K562 treated with DMSO at 1 percent for 4 hours (cell line): Measurements from ENCODE around the gene PRAMEF14. TPM values are rescaled to one million over a fixed set of nuclear protein-coding genes. Genes with fewer than 3 reads are reported as not detected.

Experiments
- total RNA-seq: library from RNA; unstranded; fragments of 300-600 nt; gene quantifications from 2 replicates; pipeline ENCODE4 v1.2.3, GENCODE V29; 2022; ENCODE audit not compliant: insufficient read depth

Gene PRAMEF14, protein sequence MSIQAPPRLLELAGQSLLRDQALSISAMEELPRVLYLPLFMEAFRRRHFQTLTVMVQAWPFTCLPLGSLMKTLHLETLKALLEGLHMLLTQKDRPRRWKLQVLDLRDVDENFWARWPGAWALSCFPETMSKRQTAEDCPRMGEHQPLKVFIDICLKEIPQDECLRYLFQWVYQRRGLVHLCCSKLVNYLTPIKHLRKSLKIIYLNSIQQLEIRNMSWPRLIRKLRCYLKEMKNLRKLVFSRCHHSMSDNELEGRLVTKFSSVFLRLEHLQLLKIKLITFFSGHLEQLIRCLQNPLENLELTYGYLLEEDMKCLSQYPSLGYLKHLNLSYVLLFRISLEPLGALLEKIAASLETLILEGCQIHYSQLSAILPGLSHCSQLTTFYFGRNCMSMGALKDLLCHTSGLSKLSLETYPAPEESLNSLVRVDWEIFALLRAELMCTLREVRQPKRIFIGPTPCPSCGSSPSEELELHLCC
- not detected in 2 replicates for total RNA-seq

DNA sequence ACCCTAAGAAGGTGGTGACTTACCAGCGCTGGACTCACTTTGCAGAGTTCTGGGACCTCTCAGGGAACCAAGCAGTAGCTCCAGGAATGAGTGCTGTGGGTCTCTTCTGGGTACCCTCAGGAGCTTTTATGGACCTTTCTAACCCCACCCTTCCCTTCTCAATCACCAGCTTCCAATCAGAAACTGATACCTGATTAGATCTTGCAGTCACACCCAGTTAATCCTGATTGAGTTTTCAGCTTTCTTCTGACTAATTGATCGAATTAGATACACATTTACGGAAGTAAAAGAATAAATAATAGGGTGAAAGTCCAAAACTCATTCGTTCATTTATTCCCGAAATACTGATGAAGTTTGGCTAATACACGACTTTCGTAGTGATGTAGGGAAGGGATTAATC is at the start of gene PRAMEF14:
TSS of gene PRAMEF14 (minus strand) at position 101 of the 400 bp plus-strand sequence. CDS start 1,820 bp downstream, outside the sequence.

GRCh38 chr1:13389332-13389731 is 42.4 kb upstream of the PRAMEF14 start, which contains the start of gene PRAMEF17:
TSS of gene PRAMEF17 (plus strand) at chr1:13389632. CDS start at chr1:13389658, 26 bp downstream.

DNA sequence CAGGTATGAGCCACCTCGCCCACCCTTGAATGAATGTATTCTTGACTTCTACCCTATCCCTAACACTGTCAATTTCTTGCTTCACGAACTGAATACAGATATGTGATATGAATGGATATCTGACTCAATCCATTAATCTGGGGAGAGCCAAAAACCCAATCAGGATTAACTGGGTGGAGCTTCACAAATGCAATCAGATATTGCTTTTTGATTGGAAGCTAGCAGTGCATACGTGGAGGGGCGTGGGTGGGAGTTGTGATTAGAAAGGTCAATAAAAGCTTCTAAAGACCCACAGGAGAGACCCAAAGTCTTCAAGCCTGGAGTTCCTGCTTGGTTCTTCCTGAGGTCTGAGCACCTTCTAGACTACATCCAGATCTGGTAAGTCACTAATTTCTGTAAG is 31.7 kb downstream of the PRAMEF14 start, which contains the start of gene PRAMEF15:
TSS of gene PRAMEF15 (plus strand) at position 301 of the 400 bp plus-strand sequence. CDS start 2,827 bp downstream, outside the sequence.

DNA sequence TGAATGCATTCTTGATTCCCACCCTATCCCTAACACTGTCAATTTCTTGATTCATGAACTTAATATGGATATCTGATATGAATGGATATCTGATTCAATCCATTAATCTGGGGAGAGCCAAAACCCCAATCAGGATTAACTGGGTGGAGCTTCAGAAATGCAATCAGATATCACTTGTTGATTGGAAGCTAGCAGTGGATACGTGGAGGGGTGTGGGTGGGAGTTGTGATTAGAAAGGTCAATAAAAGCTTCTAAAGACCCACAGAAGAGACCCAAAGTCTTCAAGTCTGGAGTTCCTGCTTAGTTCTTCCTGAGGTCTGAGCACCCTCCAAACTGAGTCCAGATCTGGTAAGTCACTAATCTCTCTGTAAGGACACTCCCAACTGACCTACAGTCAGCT is 43.7 kb downstream of the PRAMEF14 start, which contains the start of gene PRAMEF33:
TSS of gene PRAMEF33 (plus strand) at position 301 of the 400 bp plus-strand sequence. CDS start 2,416 bp downstream, outside the sequence.

Other genes with a start within 250 kb of the PRAMEF14 start
- not detected in 2 replicates for gene HNRNPCL2, start 230.3 kb downstream of the PRAMEF14 start, total RNA-seq
- not detected in 2 replicates for gene PRAMEF26, start 191.1 kb downstream of the PRAMEF14 start, total RNA-seq
- gene HNRNPCL4, start 181.5 kb downstream of the PRAMEF14 start, total RNA-seq, result not detected in 2 replicates
- not detected in 2 replicates for gene PRAMEF9, start 175.3 kb downstream of the PRAMEF14 start, total RNA-seq
- not detected in 2 replicates for gene PRAMEF13, start 145.7 kb downstream of the PRAMEF14 start, total RNA-seq
- not detected in 2 replicates for gene PRAMEF18, start 121.0 kb downstream of the PRAMEF14 start, total RNA-seq
- not detected in 2 replicates for gene PRAMEF5, start 92.9 kb downstream of the PRAMEF14 start, total RNA-seq
- gene PRAMEF8, start 62.0 kb downstream of the PRAMEF14 start, total RNA-seq, result not detected in 2 replicates
- not detected in 2 replicates for gene PRAMEF33, start 43.6 kb downstream of the PRAMEF14 start, total RNA-seq
- gene PRAMEF15, start 31.6 kb downstream of the PRAMEF14 start, total RNA-seq, result not detected in 2 replicates
- not detected in 2 replicates for gene PRAMEF19, start 24.8 kb upstream of the PRAMEF14 start, total RNA-seq
- gene PRAMEF17, start 42.5 kb upstream of the PRAMEF14 start, total RNA-seq, result not detected in 2 replicates
- gene PRAMEF20, start 63.3 kb upstream of the PRAMEF14 start, total RNA-seq, result not detected in 2 replicates
- not detected in 2 replicates for gene LRRC38, start 166.9 kb upstream of the PRAMEF14 start, total RNA-seq
- not detected in 2 replicates for gene PDPN, start 236.7 kb upstream of the PRAMEF14 start, total RNA-seq